ENCODE data around the gene PRCP. TPM values are rescaled to one million over a fixed set of nuclear protein-coding genes. Genes with fewer than 3 reads are reported as not detected.

Gene PRCP
- total and polyA plus RNA-seq, 2 experiments from 2014 or later, result 33.3 to 52.8 TPM

DNA sequence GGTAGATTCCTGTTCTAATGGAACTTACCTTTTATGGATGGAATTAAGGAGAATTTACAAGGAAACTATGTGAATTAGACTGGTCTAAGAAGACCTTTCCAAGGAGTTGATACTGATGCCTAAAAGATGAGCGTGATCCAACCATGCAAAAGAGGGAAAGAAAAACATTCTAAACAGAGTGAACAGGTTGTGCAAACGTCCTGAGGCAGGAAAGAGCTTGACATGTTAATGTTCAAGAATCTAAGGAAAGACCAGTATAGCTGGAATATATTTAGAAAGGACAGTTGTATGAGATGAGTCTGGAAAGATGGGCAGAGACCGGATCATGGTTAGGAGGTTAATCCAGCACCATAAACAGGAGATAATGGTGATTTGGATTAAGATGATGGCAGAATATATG, 2.6 kb upstream of the PRCP start (continued):
- TF ChIP-seq NANOG (IDR thresholded peaks at IDR 0.05; ENCODE audit: borderline replicate concordance) (no peak), EZH2phosphoT487 (IDR thresholded peaks at IDR 0.05; ENCODE audit: unreplicated experiment) (no peak), JUNB (IDR thresholded peaks at IDR 0.05; ENCODE audit: unreplicated experiment) (no peak)
- TF ChIP-seq, protein P1, sequence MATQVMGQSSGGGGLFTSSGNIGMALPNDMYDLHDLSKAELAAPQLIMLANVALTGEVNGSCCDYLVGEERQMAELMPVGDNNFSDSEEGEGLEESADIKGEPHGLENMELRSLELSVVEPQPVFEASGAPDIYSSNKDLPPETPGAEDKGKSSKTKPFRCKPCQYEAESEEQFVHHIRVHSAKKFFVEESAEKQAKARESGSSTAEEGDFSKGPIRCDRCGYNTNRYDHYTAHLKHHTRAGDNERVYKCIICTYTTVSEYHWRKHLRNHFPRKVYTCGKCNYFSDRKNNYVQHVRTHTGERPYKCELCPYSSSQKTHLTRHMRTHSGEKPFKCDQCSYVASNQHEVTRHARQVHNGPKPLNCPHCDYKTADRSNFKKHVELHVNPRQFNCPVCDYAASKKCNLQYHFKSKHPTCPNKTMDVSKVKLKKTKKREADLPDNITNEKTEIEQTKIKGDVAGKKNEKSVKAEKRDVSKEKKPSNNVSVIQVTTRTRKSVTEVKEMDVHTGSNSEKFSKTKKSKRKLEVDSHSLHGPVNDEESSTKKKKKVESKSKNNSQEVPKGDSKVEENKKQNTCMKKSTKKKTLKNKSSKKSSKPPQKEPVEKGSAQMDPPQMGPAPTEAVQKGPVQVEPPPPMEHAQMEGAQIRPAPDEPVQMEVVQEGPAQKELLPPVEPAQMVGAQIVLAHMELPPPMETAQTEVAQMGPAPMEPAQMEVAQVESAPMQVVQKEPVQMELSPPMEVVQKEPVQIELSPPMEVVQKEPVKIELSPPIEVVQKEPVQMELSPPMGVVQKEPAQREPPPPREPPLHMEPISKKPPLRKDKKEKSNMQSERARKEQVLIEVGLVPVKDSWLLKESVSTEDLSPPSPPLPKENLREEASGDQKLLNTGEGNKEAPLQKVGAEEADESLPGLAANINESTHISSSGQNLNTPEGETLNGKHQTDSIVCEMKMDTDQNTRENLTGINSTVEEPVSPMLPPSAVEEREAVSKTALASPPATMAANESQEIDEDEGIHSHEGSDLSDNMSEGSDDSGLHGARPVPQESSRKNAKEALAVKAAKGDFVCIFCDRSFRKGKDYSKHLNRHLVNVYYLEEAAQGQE (IDR thresholded peaks at IDR 0.05; ENCODE audit: unreplicated experiment), result no peak
- TF ChIP-seq, protein P2, sequence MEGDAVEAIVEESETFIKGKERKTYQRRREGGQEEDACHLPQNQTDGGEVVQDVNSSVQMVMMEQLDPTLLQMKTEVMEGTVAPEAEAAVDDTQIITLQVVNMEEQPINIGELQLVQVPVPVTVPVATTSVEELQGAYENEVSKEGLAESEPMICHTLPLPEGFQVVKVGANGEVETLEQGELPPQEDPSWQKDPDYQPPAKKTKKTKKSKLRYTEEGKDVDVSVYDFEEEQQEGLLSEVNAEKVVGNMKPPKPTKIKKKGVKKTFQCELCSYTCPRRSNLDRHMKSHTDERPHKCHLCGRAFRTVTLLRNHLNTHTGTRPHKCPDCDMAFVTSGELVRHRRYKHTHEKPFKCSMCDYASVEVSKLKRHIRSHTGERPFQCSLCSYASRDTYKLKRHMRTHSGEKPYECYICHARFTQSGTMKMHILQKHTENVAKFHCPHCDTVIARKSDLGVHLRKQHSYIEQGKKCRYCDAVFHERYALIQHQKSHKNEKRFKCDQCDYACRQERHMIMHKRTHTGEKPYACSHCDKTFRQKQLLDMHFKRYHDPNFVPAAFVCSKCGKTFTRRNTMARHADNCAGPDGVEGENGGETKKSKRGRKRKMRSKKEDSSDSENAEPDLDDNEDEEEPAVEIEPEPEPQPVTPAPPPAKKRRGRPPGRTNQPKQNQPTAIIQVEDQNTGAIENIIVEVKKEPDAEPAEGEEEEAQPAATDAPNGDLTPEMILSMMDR (conservative IDR thresholded peaks at IDR 0.05; ENCODE audit: low read depth in 2 of 2), result no peak

DNA sequence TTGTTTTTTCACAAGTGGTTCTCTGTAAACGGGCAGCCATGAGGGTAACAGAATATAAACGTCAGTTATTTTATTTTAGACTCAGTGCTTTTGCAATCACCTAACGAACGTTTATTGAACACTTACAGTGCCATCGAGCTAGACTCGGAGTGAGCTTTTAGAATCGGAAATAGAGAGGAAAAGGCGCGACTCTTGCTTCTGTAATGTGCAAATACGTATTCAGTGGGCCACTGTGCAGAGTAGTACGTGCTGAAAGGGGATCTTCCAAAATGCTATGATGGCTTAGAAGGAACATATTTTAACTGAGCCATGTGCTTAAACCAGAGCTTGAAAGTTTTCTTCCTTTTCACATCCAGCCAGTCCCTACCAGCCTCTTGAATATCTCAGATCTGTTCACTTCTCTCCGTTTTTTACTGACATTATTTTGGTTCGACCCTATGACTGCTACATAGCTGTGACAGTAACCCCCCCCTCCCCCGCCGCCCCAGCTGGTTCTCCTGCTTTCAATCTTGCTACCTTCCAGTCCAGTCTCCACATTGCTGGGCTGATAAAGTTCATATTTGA, 1.8 kb upstream of the PRCP start:
- Histone ChIP-seq H3K27ac (ENCODE audit: low read depth) (peak overlapping the region; percentile 14; the same call in 1 of the 2 replicates), H3K79me2 (replicated peaks; ENCODE audit: insufficient read depth) (peaks cover 68% of the 10 kb centered on the region), H3K4me3 (peak overlapping the region; percentile 73)
- TF ChIP-seq STAT1 (IDR thresholded peaks at IDR 0.05; ENCODE audit: unreplicated experiment), result no peak
- TF ChIP-seq, protein P2 (conservative IDR thresholded peaks at IDR 0.05; ENCODE audit: low read depth in 2 of 2), result no peak
- TF ChIP-seq, protein P1 (IDR thresholded peaks at IDR 0.05; ENCODE audit: unreplicated experiment), result no peak
- no peak for TF ChIP-seq ZNF114 (CRISPR knock-in tag; IDR thresholded peaks at IDR 0.05)
- TF ChIP-seq EZH2phosphoT487 (IDR thresholded peaks at IDR 0.05; ENCODE audit: unreplicated experiment), result no peak
- no peak for TF ChIP-seq JUNB (IDR thresholded peaks at IDR 0.05; ENCODE audit: unreplicated experiment)
- no peak for TF ChIP-seq EZH2 (IDR thresholded peaks at IDR 0.05; ENCODE audit: low read depth, unreplicated experiment)
- no peak for TF ChIP-seq NANOG (IDR thresholded peaks at IDR 0.05; ENCODE audit: borderline replicate concordance)
- TF ChIP-seq POLR2AphosphoS5 (IDR thresholded peaks at IDR 0.05; ENCODE audit: low read depth), result no peak
- TF ChIP-seq CREB1 (CRISPR knock-in tag; IDR thresholded peaks at IDR 0.05; ENCODE audit: low read depth), result no peak
- no peak for TF ChIP-seq ZNF331 (CRISPR knock-in tag; IDR thresholded peaks at IDR 0.05; ENCODE audit: low read depth)
- TF ChIP-seq, protein P3, sequence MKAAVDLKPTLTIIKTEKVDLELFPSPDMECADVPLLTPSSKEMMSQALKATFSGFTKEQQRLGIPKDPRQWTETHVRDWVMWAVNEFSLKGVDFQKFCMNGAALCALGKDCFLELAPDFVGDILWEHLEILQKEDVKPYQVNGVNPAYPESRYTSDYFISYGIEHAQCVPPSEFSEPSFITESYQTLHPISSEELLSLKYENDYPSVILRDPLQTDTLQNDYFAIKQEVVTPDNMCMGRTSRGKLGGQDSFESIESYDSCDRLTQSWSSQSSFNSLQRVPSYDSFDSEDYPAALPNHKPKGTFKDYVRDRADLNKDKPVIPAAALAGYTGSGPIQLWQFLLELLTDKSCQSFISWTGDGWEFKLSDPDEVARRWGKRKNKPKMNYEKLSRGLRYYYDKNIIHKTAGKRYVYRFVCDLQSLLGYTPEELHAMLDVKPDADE (IDR thresholded peaks at IDR 0.05), result no peak

More for the DNA sequence above, 1.8 kb upstream of the PRCP start:
- DNase-seq (ENCODE audit: low spot score) (no peak), ATAC-seq (no peak)
- Histone ChIP-seq H3K4me1 (ENCODE audit: insufficient read depth) (peaks cover 25% of the 10 kb centered on the region), H3K36me3 (ENCODE audit: insufficient read depth) (no peaks in the 10 kb centered on the region), H3K9me2 (ENCODE audit: insufficient read depth) (no peaks in the 10 kb centered on the region), H3F3A (replicated peaks; ENCODE audit: low read depth) (no peaks in the 10 kb centered on the region), H2AFZ (peak overlapping the region; percentile 24; the same call in 1 of the 2 replicates), H3K27me3 (ENCODE audit: insufficient read depth) (no peaks in the 10 kb centered on the region), H4K20me1 (replicated peaks; ENCODE audit: insufficient read depth) (peaks cover 10% of the 10 kb centered on the region; the same call in 1 of the 2 replicates), H3K4me2 (peak overlapping the region; percentile 78)
- no peaks in the 10 kb centered on the region for H3K27me3 Mint-ChIP-seq (ENCODE audit: insufficient read depth, low read depth, poor library complexity)
- H3K4me1 Mint-ChIP-seq, result peaks cover 25% of the 10 kb centered on the region
- H3K4me3 Mint-ChIP-seq, result peak overlapping the region; percentile 93
- no peaks in the 10 kb centered on the region for H3K9me3 Mint-ChIP-seq
- no peaks in the 10 kb centered on the region for H3K36me3 Mint-ChIP-seq (ENCODE audit: low read depth)
- H3K27ac Mint-ChIP-seq, result peak overlapping the region; percentile 64
